Progenitor cell of endocrine pancreas (in vitro differentiated cells): ENCODE data around the gene EIF4E2. TPM values are rescaled to one million over a fixed set of nuclear protein-coding genes. Genes with fewer than 3 reads are reported as not detected.

Source experiments
- DNase-seq: peaks from one replicate; pipeline ENCODE4 v3.0.0; 2021; ENCODE audit warnings: low spot score; ENCODE audit not compliant: unreplicated experiment
- H3K27ac Mint-ChIP-seq: 2 replicates; pipeline ENCODE4 v1.8.0; 2021; ENCODE audit warnings: mild to moderate bottlenecking, moderate library complexity, mixed read lengths
- H3K27me3 Mint-ChIP-seq: 2 replicates; pipeline ENCODE4 v1.8.0; 2021; ENCODE audit warnings: mixed read lengths
- H3K36me3 Mint-ChIP-seq: 2 replicates; pipeline ENCODE4 v1.8.0; 2022; ENCODE audit warnings: mixed read lengths; ENCODE audit not compliant: insufficient read depth
- H3K4me1 Mint-ChIP-seq: 2 replicates; pipeline ENCODE4 v1.8.0; 2021; ENCODE audit warnings: low read depth, mixed read lengths
- H3K4me3 Mint-ChIP-seq: 2 replicates; pipeline ENCODE4 v1.8.0; 2021; ENCODE audit warnings: low read depth, mild to moderate bottlenecking, moderate library complexity, mixed read lengths
- H3K9me3 Mint-ChIP-seq: 2 replicates; pipeline ENCODE4 v1.8.0; 2021; ENCODE audit warnings: low read depth, mixed read lengths
- total RNA-seq: library from RNA; stranded (reverse); gene quantifications from 2 replicates; pipeline ENCODE4 v1.2.1, GENCODE V29; 2021
- TF ChIP-seq, protein P1 (sequence below): fragments of 200-600 bp; sonication (generic); IDR thresholded peaks from one replicate; pipeline ENCODE4 v1.5.0; 2021; ENCODE audit warnings: antibody characterized with exemption, mild to moderate bottlenecking; ENCODE audit not compliant: unreplicated experiment

Gene EIF4E2
- total RNA-seq, 1 donor from 2014 or later, result 81.9 TPM

DNA sequence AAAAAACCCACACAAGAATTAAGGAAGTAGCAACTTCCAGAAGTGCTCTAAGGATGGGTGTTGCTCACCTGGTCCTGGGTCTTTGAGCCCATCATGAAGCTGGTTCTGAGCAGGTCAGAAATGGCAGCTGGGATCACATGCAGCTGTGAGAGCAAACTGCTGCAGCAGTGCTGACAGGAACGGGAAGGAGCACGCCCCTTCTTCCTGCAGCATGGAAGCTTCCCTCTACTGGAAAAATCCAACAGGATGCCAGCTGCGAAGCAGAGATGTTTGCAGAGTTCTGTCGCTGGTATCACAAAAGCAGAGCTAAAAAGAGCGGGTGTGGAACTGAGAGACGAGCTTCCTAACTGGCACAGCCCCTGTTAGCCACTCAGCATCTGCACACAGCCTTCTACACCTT is 33.7 kb downstream of the EIF4E2 start:
- no peak overlapping the region for H3K4me3 Mint-ChIP-seq
- no peaks in the 10 kb centered on the region for H3K4me1 Mint-ChIP-seq
- H3K36me3 Mint-ChIP-seq, result peaks cover 17% of the 10 kb centered on the region
- no peaks in the 10 kb centered on the region for H3K27me3 Mint-ChIP-seq
- no peak for DNase-seq
- no peak overlapping the region for H3K27ac Mint-ChIP-seq
- TF ChIP-seq, protein P1, sequence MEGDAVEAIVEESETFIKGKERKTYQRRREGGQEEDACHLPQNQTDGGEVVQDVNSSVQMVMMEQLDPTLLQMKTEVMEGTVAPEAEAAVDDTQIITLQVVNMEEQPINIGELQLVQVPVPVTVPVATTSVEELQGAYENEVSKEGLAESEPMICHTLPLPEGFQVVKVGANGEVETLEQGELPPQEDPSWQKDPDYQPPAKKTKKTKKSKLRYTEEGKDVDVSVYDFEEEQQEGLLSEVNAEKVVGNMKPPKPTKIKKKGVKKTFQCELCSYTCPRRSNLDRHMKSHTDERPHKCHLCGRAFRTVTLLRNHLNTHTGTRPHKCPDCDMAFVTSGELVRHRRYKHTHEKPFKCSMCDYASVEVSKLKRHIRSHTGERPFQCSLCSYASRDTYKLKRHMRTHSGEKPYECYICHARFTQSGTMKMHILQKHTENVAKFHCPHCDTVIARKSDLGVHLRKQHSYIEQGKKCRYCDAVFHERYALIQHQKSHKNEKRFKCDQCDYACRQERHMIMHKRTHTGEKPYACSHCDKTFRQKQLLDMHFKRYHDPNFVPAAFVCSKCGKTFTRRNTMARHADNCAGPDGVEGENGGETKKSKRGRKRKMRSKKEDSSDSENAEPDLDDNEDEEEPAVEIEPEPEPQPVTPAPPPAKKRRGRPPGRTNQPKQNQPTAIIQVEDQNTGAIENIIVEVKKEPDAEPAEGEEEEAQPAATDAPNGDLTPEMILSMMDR, result no peak
- H3K9me3 Mint-ChIP-seq, result no peaks in the 10 kb centered on the region

DNA sequence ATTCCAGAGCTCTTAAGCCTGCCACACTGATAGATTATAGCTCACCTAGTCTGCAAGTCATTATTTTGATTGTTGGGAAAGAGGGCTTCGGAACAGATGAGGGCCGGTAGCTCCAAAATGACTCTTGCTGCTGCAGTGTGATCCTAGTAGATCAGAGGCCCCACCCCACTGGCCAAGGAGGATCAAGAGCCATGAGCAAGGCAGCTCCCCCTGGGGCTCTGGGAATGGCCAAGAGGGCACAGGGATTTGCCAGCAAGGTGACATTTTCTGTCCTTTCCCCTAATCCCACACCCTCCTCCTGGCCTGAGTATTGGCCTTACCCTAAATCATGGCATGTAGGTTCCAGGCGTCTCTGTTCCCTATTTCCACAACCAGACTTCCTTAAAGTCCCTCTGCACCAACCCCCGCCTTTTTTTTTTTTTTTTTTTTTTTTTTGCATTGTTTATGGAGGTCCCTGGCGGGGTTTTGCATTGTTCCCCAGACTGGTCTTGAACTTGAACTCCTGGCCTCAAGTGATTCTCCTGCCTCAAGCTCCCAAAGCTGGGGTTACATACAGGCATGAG is 36.5 kb downstream of the EIF4E2 start:
- no peaks in the 10 kb centered on the region for H3K9me3 Mint-ChIP-seq
- no peaks in the 10 kb centered on the region for H3K27me3 Mint-ChIP-seq
- TF ChIP-seq, protein P1, result no peak
- no peak overlapping the region for H3K4me3 Mint-ChIP-seq
- no peaks in the 10 kb centered on the region for H3K4me1 Mint-ChIP-seq
- H3K36me3 Mint-ChIP-seq, result peaks cover 11% of the 10 kb centered on the region
- H3K27ac Mint-ChIP-seq, result no peak overlapping the region
- DNase-seq, result no peak

DNA sequence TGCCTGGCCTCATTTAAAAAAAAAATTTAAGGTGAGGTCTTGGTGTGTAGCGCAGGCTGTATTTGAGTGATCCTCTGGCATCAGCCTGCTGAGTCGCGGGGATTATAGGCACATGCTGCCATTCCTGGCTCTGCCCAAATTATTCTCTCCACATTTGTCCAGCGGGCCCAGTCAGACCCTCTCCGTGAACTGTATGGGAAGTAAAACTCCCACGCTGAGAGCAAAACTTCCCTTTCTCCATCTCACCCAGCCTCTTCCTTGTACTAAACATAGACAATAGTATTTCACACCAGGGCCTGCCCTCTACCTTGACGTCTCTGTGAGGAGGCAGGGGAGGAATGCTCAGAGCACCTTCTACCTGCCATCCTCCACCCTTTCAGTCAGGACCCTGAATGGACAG is 37.0 kb downstream of the EIF4E2 start:
- Mint-ChIP-seq H3K36me3 (peaks cover 11% of the 10 kb centered on the region), H3K4me3 (no peak overlapping the region), H3K27ac (no peak overlapping the region), H3K27me3 (no peaks in the 10 kb centered on the region), H3K9me3 (no peaks in the 10 kb centered on the region), H3K4me1 (no peaks in the 10 kb centered on the region)
- DNase-seq, result no peak
- TF ChIP-seq, protein P1, result no peak

DNA sequence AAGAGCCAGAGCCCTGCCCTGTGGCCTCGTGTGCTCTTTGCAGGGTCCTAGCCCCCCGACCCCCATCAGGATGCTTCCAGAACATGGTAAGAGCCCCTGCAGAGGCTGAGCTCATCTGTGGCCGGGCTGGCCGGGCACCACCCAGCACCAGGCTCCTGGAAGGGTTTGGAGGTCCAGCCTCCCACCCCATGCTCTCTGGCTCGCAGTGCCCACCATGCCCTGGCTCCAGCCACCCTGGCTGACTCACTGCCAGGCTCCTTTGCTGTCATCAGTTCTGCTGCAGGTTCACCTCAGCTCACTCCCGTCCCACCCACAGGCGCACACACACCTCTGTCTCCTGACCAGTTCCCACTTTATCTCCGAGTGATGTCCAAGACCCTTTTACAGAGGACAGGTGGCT is 37.5 kb downstream of the EIF4E2 start:
- Mint-ChIP-seq H3K9me3 (no peaks in the 10 kb centered on the region), H3K4me3 (no peak overlapping the region), H3K27me3 (no peaks in the 10 kb centered on the region), H3K27ac (no peak overlapping the region), H3K4me1 (no peaks in the 10 kb centered on the region), H3K36me3 (peaks cover 11% of the 10 kb centered on the region)
- no peak for DNase-seq
- TF ChIP-seq, protein P1, result no peak

DNA sequence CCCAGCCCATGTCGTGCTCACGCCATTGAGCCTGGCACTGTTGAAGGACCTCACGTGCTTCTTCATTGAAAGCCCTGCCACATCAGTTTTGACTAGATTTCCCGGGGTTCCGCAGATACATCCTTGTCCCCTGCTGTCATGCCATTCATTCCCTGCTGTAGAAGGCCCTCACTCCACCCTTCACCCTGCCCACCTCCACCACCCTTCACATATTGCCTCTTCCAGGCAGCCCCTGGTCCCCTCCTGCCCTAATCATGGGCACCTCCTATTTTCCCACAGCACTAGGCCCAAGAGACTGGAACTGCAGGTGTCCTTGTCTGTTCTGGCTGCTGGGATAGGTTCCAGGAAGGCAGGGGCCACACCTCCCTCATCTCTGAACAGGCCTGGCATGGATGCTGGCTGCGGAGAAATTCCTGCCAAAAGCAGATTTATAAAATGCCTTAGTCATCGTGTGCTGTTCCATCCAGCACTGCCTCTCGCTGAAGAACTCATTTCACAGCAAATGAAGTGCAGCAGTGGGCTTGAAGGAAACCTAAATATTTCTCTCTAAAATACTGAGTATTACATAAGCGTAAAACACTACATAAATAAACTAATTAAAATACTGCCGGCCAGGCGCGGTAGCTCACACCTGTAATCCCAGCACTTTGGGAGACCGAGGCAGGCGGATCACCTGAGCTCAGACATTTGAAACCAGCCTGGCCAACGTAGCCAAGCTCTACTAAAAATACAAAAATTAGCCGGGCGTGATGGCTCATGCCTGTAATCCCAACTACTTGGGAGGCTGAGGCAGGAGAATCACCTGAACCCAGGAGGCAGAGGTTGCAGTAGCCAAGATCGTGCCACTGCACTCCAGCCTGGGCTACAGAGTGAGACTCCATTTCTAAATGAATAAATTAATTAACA is 38.4 kb downstream of the EIF4E2 start:
- no peak for DNase-seq
- H3K4me1 Mint-ChIP-seq, result no peaks in the 10 kb centered on the region
- TF ChIP-seq, protein P1, result no peak
- H3K36me3 Mint-ChIP-seq, result peaks cover 10% of the 10 kb centered on the region
- no peak overlapping the region for H3K27ac Mint-ChIP-seq
- no peak overlapping the region for H3K4me3 Mint-ChIP-seq
- no peaks in the 10 kb centered on the region for H3K27me3 Mint-ChIP-seq
- H3K9me3 Mint-ChIP-seq, result no peaks in the 10 kb centered on the region
